Neural cell (in vitro differentiated cells): ENCODE measurements around the gene ANKEF1. TPM values are rescaled to one million over a fixed set of nuclear protein-coding genes. Genes with fewer than 3 reads are reported as not detected.

ENCODE experiments used
- H2AFZ ChIP-seq: fragments of 200-600, 300-800 bp; sonication (generic), shearing (Covaris generic); 2 replicates; pipeline ENCODE4 v1.6.0; 2014; ENCODE audit warnings: low read depth, mild to moderate bottlenecking, antibody characterized with exemption, low read length, moderate library complexity
- H3F3A ChIP-seq: fragments of 200-600 bp; shearing (Covaris generic); 2 replicates; pipeline ENCODE4 v1.6.1; 2016; ENCODE audit warnings: mild to moderate bottlenecking, moderate library complexity, mixed read lengths, antibody characterized with exemption, low read length; ENCODE audit not compliant: insufficient read depth, poor library complexity, severe bottlenecking
- H3K27ac ChIP-seq: fragments of 200-600, 300-800 bp; sonication (generic), shearing (Covaris generic); 2 replicates; pipeline ENCODE4 v1.5.1; 2014; ENCODE audit warnings: mild to moderate bottlenecking, low read length, moderate library complexity
- H3K27me3 ChIP-seq: fragments of 300-800, 200-600 bp; sonication (generic), shearing (Covaris generic); 2 replicates; pipeline ENCODE4 v1.6.0; 2014; ENCODE audit warnings: mild to moderate bottlenecking, low read depth, low read length, moderate library complexity; ENCODE audit not compliant: insufficient read depth
- H3K36me3 ChIP-seq: fragments of 300-800, 200-600 bp; sonication (generic), shearing (Covaris generic); 2 replicates; pipeline ENCODE4 v1.5.1; 2014; ENCODE audit warnings: mild to moderate bottlenecking, antibody characterized with exemption, low read length, moderate library complexity; ENCODE audit not compliant: insufficient read depth
- H3K4me2 ChIP-seq: fragments of 300-800, 200-600 bp; sonication (generic), shearing (Covaris generic); 2 replicates; pipeline ENCODE4 v1.6.0; 2014; ENCODE audit warnings: mild to moderate bottlenecking, low read length
- H3K4me3 ChIP-seq: fragments of 300-800, 200-600 bp; sonication (generic), shearing (Covaris generic); 2 replicates; pipeline ENCODE4 v1.5.1; 2014; ENCODE audit warnings: mild to moderate bottlenecking, low read length, moderate library complexity
- H3K79me2 ChIP-seq: fragments of 200-600 bp; shearing (Covaris generic); replicated peaks from 2 replicates; pipeline ENCODE4 v1.6.0; 2014; ENCODE audit warnings: mild to moderate bottlenecking, low read length, moderate library complexity; ENCODE audit not compliant: insufficient read depth
- H3K9ac ChIP-seq: fragments of 300-800, 200-600 bp; sonication (generic), shearing (Covaris generic); 2 replicates; pipeline ENCODE4 v1.6.1; 2016; ENCODE audit warnings: mild to moderate bottlenecking, low read length, mixed read lengths
- H3K9me2 ChIP-seq: fragments of 200-600 bp; shearing (Covaris generic); 2 replicates; pipeline ENCODE4 v1.6.1; 2016; ENCODE audit warnings: mild to moderate bottlenecking, low read length, mixed read lengths; ENCODE audit not compliant: insufficient read depth
- H3K9me3 ChIP-seq: fragments of 200-600, 300-800 bp; sonication (generic), shearing (Covaris generic); 2 replicates; pipeline ENCODE4 v1.6.1; 2016; ENCODE audit warnings: mild to moderate bottlenecking, mixed run types, low read length, moderate library complexity, mixed read lengths
- H4K20me1 ChIP-seq: fragments of 200-600 bp; shearing (Covaris generic); 2 replicates; pipeline ENCODE4 v1.6.1; 2016; ENCODE audit warnings: mild to moderate bottlenecking, mixed run types; ENCODE audit not compliant: insufficient read depth
- CTCF ChIP-seq: fragments of 450-650 bp; IDR thresholded peaks from 2 replicates; pipeline ENCODE4 v1.5.1; 2014; ENCODE audit warnings: antibody characterized with exemption, mild to moderate bottlenecking, moderate library complexity; ENCODE audit not compliant: poor library complexity, severe bottlenecking
- EP300 ChIP-seq: fragments of 450-650 bp; conservative IDR thresholded peaks from 2 replicates; pipeline ENCODE4 v1.6.1; 2014; ENCODE audit warnings: antibody characterized with exemption, mild to moderate bottlenecking, moderate library complexity; ENCODE audit not compliant: poor library complexity, severe bottlenecking
- EZH2 ChIP-seq: fragments of 200-600, 300-800 bp; shearing (Covaris generic), sonication (generic); IDR thresholded peaks from 2 replicates; pipeline ENCODE4 v1.6.1; 2014; ENCODE audit warnings: antibody characterized with exemption, low read length, borderline replicate concordance, mild to moderate bottlenecking; ENCODE audit not compliant: insufficient read depth, poor library complexity, severe bottlenecking
- MXI1 ChIP-seq: fragments of 450-650 bp; conservative IDR thresholded peaks from 2 replicates; pipeline ENCODE4 v1.6.1; 2014; ENCODE audit warnings: antibody characterized with exemption, mild to moderate bottlenecking; ENCODE audit not compliant: poor library complexity, severe bottlenecking
- POLR2AphosphoS5 ChIP-seq: IDR thresholded peaks from 2 replicates; pipeline ENCODE4 v1.6.1; 2012
- RAD21 ChIP-seq: fragments of 450-650 bp; conservative IDR thresholded peaks from 2 replicates; pipeline ENCODE4 v1.6.1; 2014; ENCODE audit warnings: antibody characterized with exemption, mild to moderate bottlenecking, moderate library complexity
- REST ChIP-seq: IDR thresholded peaks from 2 replicates; pipeline ENCODE4 v1.6.1; 2012; ENCODE audit warnings: borderline replicate concordance
- SMC3 ChIP-seq: fragments of 450-650 bp; conservative IDR thresholded peaks from 2 replicates; pipeline ENCODE4 v1.6.1; 2014; ENCODE audit warnings: antibody characterized with exemption, mild to moderate bottlenecking, moderate library complexity; ENCODE audit not compliant: poor library complexity
- TAF1 ChIP-seq: IDR thresholded peaks from 2 replicates; pipeline ENCODE4 v1.6.1; 2012; ENCODE audit warnings: low read depth
- polyA plus RNA-seq: library from polyadenylated mRNA; depleted of rRNA; stranded (reverse); fragments of >200 nt; gene quantifications from 2 replicates; pipeline ENCODE4 v1.2.3, GENCODE V29; 2014

ANKEF1 gene
- polyA plus RNA-seq, 1 donor from 2014 or later: 3.5 TPM

GRCh38 chr20:9994676-9995075, 40.1 kb upstream of the ANKEF1 start:
- no peaks in the 10 kb centered on the region for H3K9me3 ChIP-seq
- H3K36me3 ChIP-seq: no peaks in the 10 kb centered on the region
- no peak overlapping the region for H3K4me3 ChIP-seq
- no peak overlapping the region for H2AFZ ChIP-seq
- no peak overlapping the region for H3K27ac ChIP-seq
- H3K79me2 ChIP-seq: no peaks in the 10 kb centered on the region
- H3K4me2 ChIP-seq: no peak overlapping the region
- H3F3A ChIP-seq: no peaks in the 10 kb centered on the region
- no peak overlapping the region for H3K9ac ChIP-seq
- TF ChIP-seq POLR2AphosphoS5 (no peak), SMC3 (no peak), RAD21 (no peak), CTCF (no peak), REST (no peak), TAF1 (no peak), MXI1 (no peak), EZH2 (no peak), EP300 (no peak)
- no peaks in the 10 kb centered on the region for H3K9me2 ChIP-seq
- H3K27me3 ChIP-seq: no peaks in the 10 kb centered on the region
- no peaks in the 10 kb centered on the region for H4K20me1 ChIP-seq

GRCh38 chr20:9995510-9996272, 39.1 kb upstream of the ANKEF1 start:
- H3K27me3 ChIP-seq: no peaks in the 10 kb centered on the region
- H3K9me2 ChIP-seq: no peaks in the 10 kb centered on the region
- no peak for TF ChIP-seq EP300
- no peak for TF ChIP-seq POLR2AphosphoS5
- no peak for TF ChIP-seq SMC3
- no peak for TF ChIP-seq REST
- no peak for TF ChIP-seq TAF1
- TF ChIP-seq EZH2: no peak
- no peak for TF ChIP-seq RAD21
- no peak for TF ChIP-seq CTCF
- no peak for TF ChIP-seq MXI1
- H3K79me2 ChIP-seq: no peaks in the 10 kb centered on the region
- no peaks in the 10 kb centered on the region for H4K20me1 ChIP-seq
- no peak overlapping the region for H2AFZ ChIP-seq
- H3K4me2 ChIP-seq: no peak overlapping the region
- no peaks in the 10 kb centered on the region for H3K36me3 ChIP-seq
- no peaks in the 10 kb centered on the region for H3K9me3 ChIP-seq
- H3K9ac ChIP-seq: no peak overlapping the region
- H3K4me3 ChIP-seq: no peak overlapping the region
- H3F3A ChIP-seq: no peaks in the 10 kb centered on the region
- no peak overlapping the region for H3K27ac ChIP-seq
